Osteoblast (primary cell): ENCODE results near the gene OR13J1. TPM values are rescaled to one million over a fixed set of nuclear protein-coding genes. Genes with fewer than 3 reads are reported as not detected.
"Not testable (repeated sequence)": the region's sequence is repeated elsewhere in the genome, so short reads cannot be mapped to it uniquely, and the experiment has no call there.

Source experiments
- DNase-seq: peaks from one replicate; pipeline ENCODE4 v3.0.0; 2011; ENCODE audit warnings: low spot score, mixed read lengths; ENCODE audit not compliant: insufficient read length; ENCODE audit errors: missing footprints
- H2AFZ ChIP-seq: 2 replicates; pipeline ENCODE4 v1.6.0; 2011; ENCODE audit warnings: mild to moderate bottlenecking, low read length
- H3K27ac ChIP-seq: 2 replicates; pipeline ENCODE4 v1.5.1; 2011; ENCODE audit warnings: mild to moderate bottlenecking, low read depth, low read length, moderate library complexity
- H3K27me3 ChIP-seq: 2 replicates; pipeline ENCODE4 v1.6.0; 2012; ENCODE audit warnings: mild to moderate bottlenecking, control low read depth, inconsistent platforms, low read length, moderate library complexity; ENCODE audit not compliant: insufficient read depth
- H3K36me3 ChIP-seq: 2 replicates; pipeline ENCODE4 v1.5.1; 2011; ENCODE audit warnings: mild to moderate bottlenecking, low read length, control low read depth, moderate library complexity; ENCODE audit not compliant: insufficient read depth
- H3K4me1 ChIP-seq: 2 replicates; pipeline ENCODE4 v1.5.1; 2011; ENCODE audit warnings: mild to moderate bottlenecking, low read length, control low read depth, moderate library complexity; ENCODE audit not compliant: insufficient read depth
- H3K4me2 ChIP-seq: 2 replicates; pipeline ENCODE4 v1.6.0; 2011; ENCODE audit warnings: mild to moderate bottlenecking, low read length; ENCODE audit not compliant: insufficient read depth
- H3K4me3 ChIP-seq: fragments of 200-600 bp; sonication (generic); 3 replicates; pipeline ENCODE4 v1.5.1; 2012; ENCODE audit warnings: mild to moderate bottlenecking, low read length, inconsistent platforms; ENCODE audit not compliant: insufficient read depth
- H3K79me2 ChIP-seq: 2 replicates; pipeline ENCODE4 v1.6.0; 2012; ENCODE audit warnings: mild to moderate bottlenecking, low read length, control low read depth, inconsistent platforms; ENCODE audit not compliant: insufficient read depth
- H3K9me3 ChIP-seq: 2 replicates; pipeline ENCODE4 v1.5.1; 2011; ENCODE audit warnings: low read depth, low read length, control low read depth
- H4K20me1 ChIP-seq: 2 replicates; pipeline ENCODE4 v1.6.0; 2012; ENCODE audit warnings: mild to moderate bottlenecking, low read length, control low read depth; ENCODE audit not compliant: insufficient read depth
- total RNA-seq: library from RNA; depleted of rRNA; stranded (reverse); fragments of >200 nt; gene quantifications from 2 replicates; pipeline ENCODE4 v1.2.3, GENCODE V29; 2012
- TF ChIP-seq, protein P1 (sequence below): IDR thresholded peaks from 2 replicates; pipeline ENCODE4 v1.5.1; 2011; ENCODE audit warnings: mild to moderate bottlenecking, low read depth, low read length, moderate library complexity; ENCODE audit errors: extremely low read depth

Gene OR13J1
- total RNA-seq, 1 donor, result not detected

DNA sequence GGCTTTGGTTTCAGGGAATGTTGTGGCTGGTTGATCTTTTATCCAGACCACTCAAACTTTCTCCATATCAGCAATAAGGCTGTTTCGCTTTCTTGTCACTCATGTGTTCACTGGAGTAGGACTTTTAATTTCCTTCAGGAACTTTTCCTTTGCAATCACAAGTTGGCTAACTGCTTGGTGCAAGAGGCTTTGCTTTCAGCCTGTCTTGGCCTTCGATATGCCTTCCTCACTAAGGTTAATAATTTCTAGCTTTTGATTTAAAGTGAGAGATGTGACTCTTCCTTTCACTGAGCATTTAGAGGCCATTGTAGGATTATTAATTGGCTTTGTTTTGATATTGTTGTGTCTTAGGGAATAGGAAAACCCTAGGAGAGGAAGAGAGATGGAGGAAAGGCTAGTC lies 28.8 kb upstream of the OR13J1 start:
- Histone ChIP-seq H3K4me2 (no peak overlapping the region), H3K36me3 (no peaks in the 10 kb centered on the region), H4K20me1 (no peaks in the 10 kb centered on the region), H3K4me1 (no peaks in the 10 kb centered on the region), H3K9me3 (no peaks in the 10 kb centered on the region), H2AFZ (no peak overlapping the region), H3K79me2 (no peaks in the 10 kb centered on the region), H3K27ac (no peak overlapping the region), H3K4me3 (no peak overlapping the region), H3K27me3 (no peaks in the 10 kb centered on the region)
- TF ChIP-seq, protein P1, sequence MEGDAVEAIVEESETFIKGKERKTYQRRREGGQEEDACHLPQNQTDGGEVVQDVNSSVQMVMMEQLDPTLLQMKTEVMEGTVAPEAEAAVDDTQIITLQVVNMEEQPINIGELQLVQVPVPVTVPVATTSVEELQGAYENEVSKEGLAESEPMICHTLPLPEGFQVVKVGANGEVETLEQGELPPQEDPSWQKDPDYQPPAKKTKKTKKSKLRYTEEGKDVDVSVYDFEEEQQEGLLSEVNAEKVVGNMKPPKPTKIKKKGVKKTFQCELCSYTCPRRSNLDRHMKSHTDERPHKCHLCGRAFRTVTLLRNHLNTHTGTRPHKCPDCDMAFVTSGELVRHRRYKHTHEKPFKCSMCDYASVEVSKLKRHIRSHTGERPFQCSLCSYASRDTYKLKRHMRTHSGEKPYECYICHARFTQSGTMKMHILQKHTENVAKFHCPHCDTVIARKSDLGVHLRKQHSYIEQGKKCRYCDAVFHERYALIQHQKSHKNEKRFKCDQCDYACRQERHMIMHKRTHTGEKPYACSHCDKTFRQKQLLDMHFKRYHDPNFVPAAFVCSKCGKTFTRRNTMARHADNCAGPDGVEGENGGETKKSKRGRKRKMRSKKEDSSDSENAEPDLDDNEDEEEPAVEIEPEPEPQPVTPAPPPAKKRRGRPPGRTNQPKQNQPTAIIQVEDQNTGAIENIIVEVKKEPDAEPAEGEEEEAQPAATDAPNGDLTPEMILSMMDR, result no peak
- DNase-seq, result no peak

DNA sequence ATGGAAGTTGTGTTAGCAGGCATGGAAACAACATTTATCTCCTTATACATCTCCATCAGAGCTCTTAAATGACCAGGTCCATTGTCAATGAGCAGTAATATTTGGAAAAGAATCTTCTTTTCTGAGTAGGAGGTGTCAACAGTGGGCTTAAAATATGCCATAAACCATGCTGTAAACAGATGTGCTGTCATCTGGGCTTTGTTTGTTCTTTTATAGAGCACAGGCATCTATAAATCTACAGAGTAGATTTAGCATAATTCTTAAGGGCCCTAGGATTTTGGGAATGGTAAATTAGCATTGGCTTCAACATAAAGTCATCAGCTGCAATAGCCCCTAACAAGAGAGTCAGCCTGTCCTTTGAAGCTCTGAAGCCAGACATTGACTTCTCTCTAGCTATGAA lies 28.1 kb upstream of the OR13J1 start:
- Histone ChIP-seq H3K4me2 (no peak overlapping the region), H3K4me1 (no peaks in the 10 kb centered on the region), H3K79me2 (no peaks in the 10 kb centered on the region), H4K20me1 (no peaks in the 10 kb centered on the region), H3K27ac (no peak overlapping the region), H3K4me3 (no peak overlapping the region), H2AFZ (no peak overlapping the region), H3K36me3 (no peaks in the 10 kb centered on the region), H3K27me3 (no peaks in the 10 kb centered on the region), H3K9me3 (no peaks in the 10 kb centered on the region)
- TF ChIP-seq, protein P1, result no peak
- no peak for DNase-seq

DNA sequence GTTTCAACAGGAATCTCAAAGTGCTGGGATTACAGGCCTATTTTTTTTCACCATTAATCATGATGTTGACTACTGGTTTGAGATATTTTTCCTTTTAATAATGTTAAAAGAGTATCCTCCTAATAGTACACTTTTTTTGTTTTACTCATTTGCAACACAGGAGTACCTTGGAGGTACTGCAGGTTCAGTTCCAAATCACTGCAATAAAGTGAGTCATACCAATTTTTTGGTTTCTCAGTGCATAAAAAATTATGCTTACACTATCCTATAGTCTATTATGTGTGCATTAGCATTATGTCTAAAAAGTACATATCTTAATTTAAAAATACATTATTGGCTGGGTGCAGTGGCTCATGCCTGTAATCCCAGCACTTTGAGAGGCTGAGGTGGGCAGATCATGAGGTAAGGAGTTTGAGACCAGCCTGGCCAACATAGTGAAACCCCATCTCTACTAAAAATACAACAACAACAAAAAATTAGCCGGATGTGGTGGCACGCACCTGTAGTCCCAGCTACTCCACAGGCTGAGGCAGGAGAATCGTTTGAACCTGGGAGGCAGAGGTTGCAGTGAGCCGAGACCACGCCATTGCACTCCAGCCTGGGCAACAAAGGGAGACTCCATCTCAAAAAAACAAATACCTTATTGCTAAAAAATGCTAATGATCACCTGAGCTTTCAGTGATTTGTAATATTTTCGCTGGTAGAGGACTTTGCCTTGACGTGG lies 27.3 kb upstream of the OR13J1 start:
- H3K4me2 ChIP-seq, H3K9me3 ChIP-seq, H3K27ac ChIP-seq, H3K36me3 ChIP-seq, H3K27me3 ChIP-seq, H4K20me1 ChIP-seq, H3K79me2 ChIP-seq, DNase-seq, H3K4me1 ChIP-seq, H3K4me3 ChIP-seq, H2AFZ ChIP-seq: not testable (repeated sequence)

DNA sequence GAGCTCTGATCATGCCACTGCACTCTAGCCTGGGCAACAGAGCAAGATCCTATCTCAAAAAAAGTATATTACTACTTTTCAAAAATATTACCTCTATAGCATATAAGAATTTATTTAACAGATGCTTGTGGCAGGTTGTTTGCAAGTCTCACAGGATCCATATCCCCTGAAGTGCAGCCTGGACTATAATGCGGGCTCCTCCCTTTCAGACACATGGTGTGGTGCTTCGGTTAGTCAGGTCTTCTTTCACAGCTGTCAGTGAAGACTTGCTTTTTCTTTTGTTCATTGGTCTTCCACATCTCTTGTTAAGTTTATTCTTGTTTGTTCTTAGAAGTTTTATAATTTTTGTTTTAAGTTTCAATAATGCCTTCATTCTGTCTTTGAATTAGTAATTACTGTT lies 26.4 kb upstream of the OR13J1 start:
- no peak overlapping the region for H3K4me3 ChIP-seq
- no peaks in the 10 kb centered on the region for H3K9me3 ChIP-seq
- TF ChIP-seq, protein P1, result no peak
- no peaks in the 10 kb centered on the region for H3K27me3 ChIP-seq
- H3K27ac ChIP-seq, result no peak overlapping the region
- DNase-seq, result no peak
- no peak overlapping the region for H3K4me2 ChIP-seq
- H3K79me2 ChIP-seq, result no peaks in the 10 kb centered on the region
- H4K20me1 ChIP-seq, result no peaks in the 10 kb centered on the region
- H2AFZ ChIP-seq, result no peak overlapping the region
- peaks cover 6% of the 10 kb centered on the region for H3K4me1 ChIP-seq
- no peaks in the 10 kb centered on the region for H3K36me3 ChIP-seq
